Stimulated activated CD4-positive, alpha-beta T cell treated with anti-CD3 and anti-CD28 coated beads, Interleukin-12 subunit alpha, Interleukin-12 subunit beta, amount 100 ng/mL, for 24 hours (primary cell): Measurements from ENCODE around the gene SULT1C2.

Experiments
- DNase-seq, 2 experiments: peaks; one replicate each; pipeline ENCODE4 v3.0.0-alpha.2; 2020; ENCODE audit warnings: low read depth in 2 of 2

Gene SULT1C2

GRCh38 chr2:108293850-108294249 is 5.2 kb downstream of the SULT1C2 start:
- DNase-seq = no peak

GRCh38 chr2:108297436-108298141 is 8.9 kb downstream of the SULT1C2 start:
- no peak for DNase-seq

- no peak for DNase-seq
Observed at GRCh38 chr2:108301558-108301957, 12.9 kb downstream of the SULT1C2 start.

GRCh38 chr2:108304975-108305374 is 16.3 kb downstream of the SULT1C2 start:
- DNase-seq = no peak

- DNase-seq = no peak
Observed at GRCh38 chr2:108305901-108306300, 17.2 kb downstream of the SULT1C2 start.

- DNase-seq = no peak
Observed at GRCh38 chr2:108309903-108310302, 21.2 kb downstream of the SULT1C2 start.

GRCh38 chr2:108314586-108315296 is 26.0 kb downstream of the SULT1C2 start:
- no peak for DNase-seq

GRCh38 chr2:108315444-108315934 is 26.8 kb downstream of the SULT1C2 start:
- no peak for DNase-seq

- no peak for DNase-seq
Observed at GRCh38 chr2:108316033-108316432, 27.3 kb downstream of the SULT1C2 start.

- DNase-seq = no peak
Observed at GRCh38 chr2:108316461-108317258, 28.0 kb downstream of the SULT1C2 start.

- no peak for DNase-seq
Observed at GRCh38 chr2:108320326-108320922, 31.7 kb downstream of the SULT1C2 start.

GRCh38 chr2:108323619-108324018 is 34.9 kb downstream of the SULT1C2 start:
- no peak for DNase-seq

- no peak for DNase-seq
Observed at GRCh38 chr2:108324531-108325255, 36.0 kb downstream of the SULT1C2 start.

GRCh38 chr2:108325756-108326155 is 37.1 kb downstream of the SULT1C2 start:
- DNase-seq = no peak

GRCh38 chr2:108329771-108330170 is 41.1 kb downstream of the SULT1C2 start:
- DNase-seq = no peak

GRCh38 chr2:108330979-108331378 is 42.3 kb downstream of the SULT1C2 start:
- DNase-seq = no peak

- no peak for DNase-seq
Observed at GRCh38 chr2:108345951-108346350, 57.3 kb downstream of the SULT1C2 start.

GRCh38 chr2:108346827-108347226 is 58.1 kb downstream of the SULT1C2 start:
- no peak for DNase-seq

- no peak for DNase-seq
Observed at GRCh38 chr2:108347786-108348185, 59.1 kb downstream of the SULT1C2 start.

GRCh38 chr2:108348816-108349570 is 60.3 kb downstream of the SULT1C2 start:
- DNase-seq = no peak

GRCh38 chr2:108349571-108349928 is 60.9 kb downstream of the SULT1C2 start:
- DNase-seq = no peak
